HG02588 (cell line): ENCODE measurements around the gene PHACTR1.
"Not testable (repeated sequence)": the region's sequence is repeated elsewhere in the genome, so short reads cannot be mapped to it uniquely, and the experiment has no call there.

Experiments used
- ATAC-seq: cut with Tn5 transposase; IDR thresholded peaks from one replicate; pipeline ENCODE4 v1.9.1; 2021; ENCODE audit warnings: mild to moderate bottlenecking, moderate library complexity; ENCODE audit not compliant: unreplicated experiment

PHACTR1 gene

DNA sequence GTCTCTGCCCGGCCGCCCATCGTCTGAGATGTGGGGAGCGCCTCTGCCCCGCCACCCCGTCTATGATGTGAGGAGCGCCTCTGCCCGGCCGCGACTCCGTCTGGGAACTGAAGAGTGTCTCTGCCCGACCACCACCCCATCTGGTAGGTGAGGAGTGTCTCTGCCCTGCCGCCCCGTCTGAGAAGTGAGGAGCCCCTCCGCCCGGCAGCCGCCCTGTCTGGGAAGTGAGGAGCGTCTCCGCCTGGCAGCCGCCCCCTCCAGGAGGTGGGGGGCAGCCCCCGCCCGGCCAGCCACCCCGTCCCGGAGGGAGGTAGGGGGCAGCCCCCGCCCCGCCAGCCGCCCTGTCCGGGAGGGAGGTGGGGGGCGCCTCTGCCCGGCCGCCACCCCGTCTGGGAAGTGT lies 417.3 kb downstream of the PHACTR1 start:
- ATAC-seq: not testable (repeated sequence)

DNA sequence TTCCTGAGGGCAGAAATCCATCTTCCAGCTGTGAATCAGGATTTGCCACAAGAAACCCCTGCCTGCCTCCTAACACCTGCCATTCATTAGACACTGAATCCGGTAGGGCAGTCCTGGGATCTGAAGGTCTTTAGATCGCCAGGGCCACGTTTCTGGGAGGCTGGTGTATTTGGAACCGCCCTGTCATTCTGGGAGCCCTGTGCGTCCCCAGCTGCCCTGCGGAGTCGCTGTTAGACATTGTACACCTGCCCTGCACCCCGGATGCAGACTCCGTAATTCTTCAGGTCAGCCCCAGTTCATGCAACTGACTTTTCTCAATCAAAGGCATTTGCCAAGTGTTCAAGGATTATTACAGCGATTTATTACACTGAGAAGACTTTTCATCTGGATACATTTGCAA lies 418.6 kb downstream of the PHACTR1 start:
- ATAC-seq: no peak

- no peak for ATAC-seq
These were observed 422.6 kb downstream of the PHACTR1 start for GRCh38 chr6:13139119-13139518.

DNA sequence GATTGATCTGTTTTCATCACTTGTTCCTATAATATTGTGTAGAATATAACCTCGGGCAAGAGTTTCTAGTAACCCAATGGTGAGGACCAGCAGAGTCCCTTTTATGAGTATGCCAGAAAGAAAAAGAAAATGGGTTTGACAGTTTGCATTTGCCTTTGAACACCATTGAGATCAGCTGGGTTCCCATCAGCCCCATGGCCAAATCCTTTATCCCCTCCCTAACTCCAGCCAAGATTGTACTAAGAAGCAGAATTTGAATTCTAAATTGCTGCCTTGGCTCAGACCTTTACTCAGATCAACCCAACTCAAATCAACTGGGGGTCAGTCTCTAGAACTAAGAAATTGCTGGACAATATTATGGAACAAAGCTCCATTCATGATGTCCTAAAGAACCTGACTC lies 424.4 kb downstream of the PHACTR1 start:
- ATAC-seq: no peak

DNA sequence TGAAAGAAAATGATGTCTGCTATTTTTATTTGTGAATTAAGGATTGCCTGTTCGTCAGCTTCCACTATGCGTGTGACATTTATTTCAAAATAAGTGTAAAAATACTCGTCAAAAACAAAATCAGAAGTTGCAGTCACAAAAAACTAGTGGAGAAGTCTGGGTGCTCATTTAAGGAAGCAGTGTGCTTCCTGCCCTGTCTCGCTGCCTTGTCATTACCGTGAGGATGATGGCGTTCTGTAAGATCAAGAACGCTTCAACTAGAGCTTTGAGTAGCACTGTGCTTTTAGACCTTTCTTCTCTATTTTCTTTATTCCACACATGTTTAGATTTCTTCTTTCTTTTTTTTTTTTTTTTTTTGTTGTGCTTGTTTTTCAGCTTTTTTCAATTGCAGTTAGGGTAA lies 424.8 kb downstream of the PHACTR1 start:
- no peak for ATAC-seq

DNA sequence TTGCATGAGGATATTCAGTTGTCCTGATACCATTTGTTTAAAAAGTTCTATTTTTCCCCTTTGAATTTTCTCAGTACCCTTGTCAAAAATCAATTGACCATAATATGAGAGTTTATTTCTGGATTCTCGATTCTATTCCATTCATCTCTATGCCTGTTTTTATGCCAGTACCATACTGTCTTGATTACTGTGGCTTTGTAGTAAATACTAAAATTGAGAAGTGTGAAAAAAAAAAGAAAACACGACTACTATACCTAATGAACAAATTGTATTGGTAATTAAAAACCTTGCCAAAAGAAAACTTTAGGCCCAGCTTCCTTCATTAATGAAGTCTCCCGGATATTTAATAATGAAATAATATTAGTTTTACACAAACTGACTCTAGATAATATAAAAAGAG lies 426.0 kb downstream of the PHACTR1 start:
- ATAC-seq: no peak

DNA sequence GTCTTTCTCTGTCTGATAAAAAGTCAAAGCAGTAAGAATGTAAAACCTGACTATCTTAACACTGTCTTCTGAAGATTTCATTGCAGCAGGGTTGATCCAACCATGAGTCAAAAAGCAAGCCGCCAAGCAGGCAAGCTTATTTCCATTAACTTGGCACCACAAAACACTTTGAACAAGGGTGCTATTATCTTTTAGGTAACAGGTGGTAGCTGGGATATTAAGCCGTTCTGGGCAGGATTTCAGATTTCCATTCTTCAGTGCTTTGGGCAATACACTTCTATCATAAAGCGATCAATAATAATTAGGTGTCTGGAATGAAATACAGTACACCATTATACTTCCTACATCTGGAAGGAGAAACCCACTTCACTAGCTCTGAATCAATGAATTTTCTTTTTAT lies 429.9 kb downstream of the PHACTR1 start:
- ATAC-seq: no peak

DNA sequence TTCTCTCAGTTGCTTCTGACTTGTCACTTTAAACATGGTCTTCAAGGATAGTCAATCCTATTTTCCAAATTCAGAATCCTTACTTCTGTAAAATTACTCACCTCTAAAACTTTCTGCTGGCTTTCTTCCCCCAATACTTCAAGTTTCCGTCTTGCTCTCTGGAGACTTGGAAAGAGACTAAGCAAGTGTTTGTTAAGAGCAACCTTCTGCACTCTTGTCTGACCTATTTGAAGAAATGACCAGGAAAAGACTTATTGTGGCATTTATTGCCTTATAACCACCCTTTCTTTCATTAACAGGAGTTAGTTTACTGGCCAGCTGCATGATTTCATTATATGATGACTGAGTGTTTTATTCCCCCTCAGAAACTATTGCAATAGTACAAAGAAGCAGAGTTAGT lies 430.8 kb downstream of the PHACTR1 start:
- ATAC-seq: no peak

DNA sequence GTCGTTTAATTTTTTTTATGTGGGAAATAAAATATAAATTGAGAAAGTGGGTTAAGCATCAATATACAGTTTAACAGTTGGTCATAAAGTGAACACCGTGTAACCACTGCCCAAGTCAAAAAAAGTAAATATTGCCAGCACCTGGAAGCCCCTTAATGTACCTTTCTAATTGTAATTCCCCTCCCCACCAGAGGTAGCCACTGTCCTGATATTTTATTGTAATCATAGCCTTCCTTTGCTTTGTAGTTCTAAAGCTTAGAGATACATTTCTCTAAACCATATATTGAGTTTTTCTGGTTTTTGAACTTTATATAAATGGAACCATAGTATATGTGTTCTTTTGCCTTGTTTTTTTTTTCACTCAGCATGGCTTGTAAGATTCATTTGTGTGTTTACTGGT lies 431.2 kb downstream of the PHACTR1 start:
- no peak for ATAC-seq

GRCh38 chr6:13152764-13153163 lies 436.2 kb downstream of the PHACTR1 start:
- ATAC-seq: no peak

DNA sequence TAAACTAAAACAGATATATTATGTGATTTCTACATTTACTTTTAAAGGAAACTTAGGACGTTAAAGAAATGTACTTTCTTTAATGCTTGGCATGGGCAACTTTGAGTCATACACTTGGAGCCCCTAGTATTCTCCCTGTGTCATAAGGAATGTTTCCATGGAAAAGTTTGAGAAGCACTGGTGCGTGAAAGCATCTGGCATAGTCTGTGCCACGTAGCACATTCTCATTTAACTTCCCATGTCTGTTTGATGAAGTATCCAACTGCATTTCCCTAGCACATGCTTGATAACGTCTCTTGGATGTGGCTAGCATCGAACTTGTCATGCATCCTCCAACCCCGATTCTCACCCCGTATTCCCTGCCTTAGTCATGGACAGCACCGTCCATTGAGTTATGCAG lies 439.8 kb downstream of the PHACTR1 start:
- ATAC-seq: no peak

GRCh38 chr6:13157293-13157692 lies 440.7 kb downstream of the PHACTR1 start:
- no peak for ATAC-seq

DNA sequence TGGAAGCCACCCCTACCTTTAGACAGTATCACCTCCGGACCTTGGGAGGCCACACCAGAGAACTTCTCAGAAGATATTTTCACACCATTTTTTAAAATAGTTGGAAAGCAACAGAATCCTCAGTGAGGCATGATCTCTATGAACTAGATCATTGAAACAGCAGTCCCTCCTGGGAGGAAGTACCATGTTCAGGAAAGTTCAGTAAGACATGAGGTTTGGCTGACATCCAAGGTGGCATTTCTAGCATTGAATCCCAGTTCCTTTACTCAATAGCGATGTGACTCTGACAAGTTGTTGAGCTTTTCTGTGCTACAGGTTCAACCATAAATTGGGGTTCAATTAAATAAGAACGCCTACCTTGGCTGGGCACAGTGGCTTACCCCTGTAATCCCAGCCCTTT lies 442.7 kb downstream of the PHACTR1 start:
- no peak for ATAC-seq

DNA sequence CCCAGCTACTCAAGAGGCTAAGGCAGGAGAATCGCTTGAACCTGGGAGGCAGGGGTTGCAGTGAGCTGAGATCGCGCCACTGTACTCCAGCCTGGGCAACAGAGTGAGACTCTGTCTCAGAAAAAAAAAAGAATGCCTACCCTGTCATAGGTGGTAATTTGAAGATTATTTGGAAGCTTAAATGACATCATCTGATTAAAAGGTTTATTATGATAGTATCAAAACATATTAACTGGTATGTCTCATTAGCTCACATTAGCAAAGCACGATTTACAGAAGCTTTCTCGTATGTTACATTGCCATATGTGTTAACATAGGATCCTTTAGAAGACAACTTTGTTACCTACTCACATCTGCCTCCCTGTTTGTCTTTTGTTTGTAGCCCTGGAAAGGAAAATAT lies 443.3 kb downstream of the PHACTR1 start:
- not testable (repeated sequence) for ATAC-seq

DNA sequence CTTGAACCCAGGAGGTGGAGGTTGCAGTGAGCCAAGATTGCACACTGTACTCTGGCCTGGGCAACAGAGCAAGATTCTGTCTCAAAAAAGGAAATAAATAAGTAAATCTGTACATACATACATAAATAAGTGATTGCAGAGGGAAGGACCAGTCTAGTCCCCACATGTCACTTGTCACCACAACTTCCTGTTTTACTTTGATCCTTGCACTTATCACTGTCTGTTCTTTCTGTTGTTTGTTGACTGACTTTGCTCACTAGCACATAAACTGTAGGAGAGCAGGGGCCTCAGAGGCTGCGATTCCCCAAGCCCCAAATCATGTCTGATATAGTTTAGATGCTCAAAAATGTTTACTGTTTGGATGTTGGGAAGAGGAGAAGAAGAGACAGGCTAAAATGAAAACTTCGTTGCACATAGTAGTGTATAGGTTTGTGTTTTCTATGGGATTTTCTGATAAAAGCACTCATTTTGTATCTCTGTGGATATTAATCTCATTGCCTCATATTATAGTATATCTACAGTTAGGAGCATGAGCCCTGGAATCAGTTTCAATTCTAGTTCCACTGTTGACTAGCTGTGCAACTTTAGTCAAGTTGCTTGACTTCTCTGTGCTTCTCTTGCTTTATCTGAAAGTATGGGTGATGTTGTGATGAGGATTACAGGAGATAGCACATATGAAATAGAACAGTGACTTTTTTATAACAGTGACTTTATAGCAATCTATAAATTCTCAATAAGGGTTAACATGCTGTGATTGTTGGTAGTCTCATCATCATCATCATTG lies 446.8 kb downstream of the PHACTR1 start:
- no peak for ATAC-seq

DNA sequence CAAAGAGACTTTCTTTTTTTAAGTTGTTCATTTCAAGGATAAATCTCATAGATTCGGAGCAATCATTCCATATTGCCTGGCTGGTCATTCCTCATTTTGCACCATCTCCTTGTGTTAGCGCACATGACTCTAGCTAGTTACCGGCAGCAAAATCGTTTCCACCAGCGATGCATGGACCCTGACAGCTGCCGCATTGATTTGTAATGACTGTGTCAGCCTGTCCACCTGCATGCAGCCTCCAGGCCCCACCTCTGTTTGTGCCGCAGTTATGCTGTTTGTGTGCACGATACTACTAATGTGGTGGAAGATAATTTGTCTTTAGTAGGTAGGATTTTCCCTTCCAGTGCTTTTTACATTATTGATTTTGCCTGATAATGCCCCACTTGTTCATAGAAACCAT lies 447.7 kb downstream of the PHACTR1 start:
- ATAC-seq: no peak

- ATAC-seq: no peak
These were observed 449.1 kb downstream of the PHACTR1 start for GRCh38 chr6:13165502-13166172.

GRCh38 chr6:13166269-13166668 lies 449.7 kb downstream of the PHACTR1 start:
- no peak for ATAC-seq

DNA sequence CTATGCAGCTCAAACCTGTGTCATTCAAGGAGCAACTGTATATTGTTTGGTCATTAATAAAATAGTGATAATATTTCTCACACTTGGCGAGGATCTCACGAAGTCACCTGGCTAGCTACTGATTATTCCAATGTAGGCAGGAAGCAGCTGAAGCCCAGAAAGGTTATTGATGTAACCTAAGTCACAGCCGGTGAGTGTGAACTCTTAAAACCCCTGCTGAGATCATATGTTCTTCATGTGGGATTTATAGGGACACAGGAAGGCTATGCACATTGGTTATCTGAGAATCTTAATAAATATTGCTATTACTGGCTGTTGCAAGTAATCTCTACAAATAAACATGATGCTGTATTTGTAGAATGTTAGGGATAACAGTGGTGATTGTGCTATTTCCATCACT lies 450.3 kb downstream of the PHACTR1 start:
- no peak for ATAC-seq

GRCh38 chr6:13172291-13172690 lies 455.7 kb downstream of the PHACTR1 start:
- no peak for ATAC-seq

DNA sequence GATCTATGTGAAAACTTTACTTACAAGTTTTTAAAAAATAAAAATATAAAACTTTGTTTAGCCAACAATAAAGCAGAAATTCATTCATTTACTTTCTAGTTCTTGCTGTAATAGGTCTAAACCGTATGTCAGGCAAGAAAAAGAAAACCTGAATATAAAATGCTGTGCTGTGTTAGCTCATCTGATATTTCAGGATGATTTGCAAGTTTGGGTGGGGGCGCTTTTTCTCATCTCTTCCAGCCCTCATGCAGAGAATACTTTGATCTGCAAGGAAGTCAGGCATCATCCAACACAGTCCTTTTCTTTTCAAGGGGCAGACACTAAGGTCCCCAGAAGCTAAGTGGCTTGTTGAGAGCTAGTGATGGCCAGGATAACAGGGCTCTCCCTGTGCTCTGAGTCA lies 458.5 kb downstream of the PHACTR1 start:
- ATAC-seq: no peak

GRCh38 chr6:13175759-13176158 lies 459.2 kb downstream of the PHACTR1 start:
- no peak for ATAC-seq

- no peak for ATAC-seq
These were observed 461.1 kb downstream of the PHACTR1 start for GRCh38 chr6:13177664-13178063.
